ENCODE data around the gene HMCN1.
A peak's percentile ranks its signal among the peaks of the same experiment; 100 is the strongest.

HMCN1 gene

GRCh38 chr1:186055846-186056245 lies 321.7 kb downstream of the HMCN1 start:
- ATAC-seq (no peak), DNase-seq (no peak)
- Mint-ChIP-seq H3K27me3 (no peaks in the 10 kb centered on the region), H3K4me1 (no peaks in the 10 kb centered on the region), H3K27ac (no peak overlapping the region), H3K4me3 (no peak overlapping the region), H3K9me3 (no peaks in the 10 kb centered on the region)

- Mint-ChIP-seq H3K4me1 (no peaks in the 10 kb centered on the region), H3K4me3 (no peak overlapping the region), H3K9me3 (no peaks in the 10 kb centered on the region), H3K27ac (no peak overlapping the region), H3K27me3 (no peaks in the 10 kb centered on the region)
- DNase-seq (no peak), ATAC-seq (no peak)
These were observed 322.9 kb downstream of the HMCN1 start for GRCh38 chr1:186057086-186057485.

- no peak overlapping the region for H3K27ac Mint-ChIP-seq
- no peak overlapping the region for H3K4me3 Mint-ChIP-seq
- DNase-seq (no peak), ATAC-seq (no peak)
- H3K9me3 Mint-ChIP-seq: no peaks in the 10 kb centered on the region
- no peaks in the 10 kb centered on the region for H3K27me3 Mint-ChIP-seq
- H3K4me1 Mint-ChIP-seq: no peaks in the 10 kb centered on the region
These were observed 325.1 kb downstream of the HMCN1 start for GRCh38 chr1:186059311-186059710.

- Mint-ChIP-seq H3K27me3 (no peaks in the 10 kb centered on the region), H3K4me1 (no peaks in the 10 kb centered on the region), H3K9me3 (no peaks in the 10 kb centered on the region), H3K4me3 (no peak overlapping the region), H3K27ac (no peak overlapping the region)
- DNase-seq (no peak), ATAC-seq (no peak)
These were observed 325.6 kb downstream of the HMCN1 start for GRCh38 chr1:186059752-186060151.

- H3K27me3 Mint-ChIP-seq: no peaks in the 10 kb centered on the region
- DNase-seq (no peak), ATAC-seq (no peak)
- H3K4me3 Mint-ChIP-seq: no peak overlapping the region
- no peak overlapping the region for H3K27ac Mint-ChIP-seq
- H3K4me1 Mint-ChIP-seq: no peaks in the 10 kb centered on the region
- H3K9me3 Mint-ChIP-seq: no peaks in the 10 kb centered on the region
These were observed 326.0 kb downstream of the HMCN1 start for GRCh38 chr1:186060226-186060625.

GRCh38 chr1:186063091-186063657 lies 329.0 kb downstream of the HMCN1 start:
- no peaks in the 10 kb centered on the region for H3K9me3 Mint-ChIP-seq
- DNase-seq: no peak
- no peak overlapping the region for H3K4me3 Mint-ChIP-seq
- no peak overlapping the region for H3K27ac Mint-ChIP-seq
- ATAC-seq: no peak
- H3K27me3 Mint-ChIP-seq: no peaks in the 10 kb centered on the region
- no peaks in the 10 kb centered on the region for H3K4me1 Mint-ChIP-seq

GRCh38 chr1:186066411-186066810 lies 332.2 kb downstream of the HMCN1 start:
- Mint-ChIP-seq H3K9me3 (no peaks in the 10 kb centered on the region), H3K27ac (no peak overlapping the region), H3K4me3 (no peak overlapping the region), H3K27me3 (no peaks in the 10 kb centered on the region), H3K4me1 (no peaks in the 10 kb centered on the region)
- ATAC-seq (no peak), DNase-seq (no peak)

- DNase-seq: no peak
- no peak overlapping the region for H3K4me3 Mint-ChIP-seq
- no peak overlapping the region for H3K27ac Mint-ChIP-seq
- ATAC-seq: no peak
- H3K9me3 Mint-ChIP-seq: no peaks in the 10 kb centered on the region
- H3K4me1 Mint-ChIP-seq: no peaks in the 10 kb centered on the region
- H3K27me3 Mint-ChIP-seq: no peaks in the 10 kb centered on the region
These were observed 339.5 kb downstream of the HMCN1 start for GRCh38 chr1:186073697-186074096.

- Mint-ChIP-seq H3K9me3 (no peaks in the 10 kb centered on the region), H3K27ac (no peak overlapping the region), H3K27me3 (no peaks in the 10 kb centered on the region), H3K4me1 (no peaks in the 10 kb centered on the region), H3K4me3 (no peak overlapping the region)
- ATAC-seq: no peak
- no peak for DNase-seq
These were observed 341.8 kb downstream of the HMCN1 start for GRCh38 chr1:186076006-186076405.

- H3K4me3 Mint-ChIP-seq: no peak overlapping the region
- no peak overlapping the region for H3K27ac Mint-ChIP-seq
- ATAC-seq: peak; percentile 81
These were observed 344.1 kb downstream of the HMCN1 start for GRCh38 chr1:186078245-186078644.

GRCh38 chr1:186079084-186079684 lies 345.0 kb downstream of the HMCN1 start:
- Mint-ChIP-seq H3K4me1 (no peaks in the 10 kb centered on the region), H3K4me3 (no peak overlapping the region), H3K27me3 (no peaks in the 10 kb centered on the region), H3K27ac (no peak overlapping the region), H3K9me3 (no peaks in the 10 kb centered on the region)
- ATAC-seq (no peak), DNase-seq (no peak)

More at GRCh38 chr1:186078245-186078644, 344.1 kb downstream of the HMCN1 start:
- Mint-ChIP-seq H3K4me1 (no peaks in the 10 kb centered on the region), H3K27me3 (no peaks in the 10 kb centered on the region), H3K9me3 (no peaks in the 10 kb centered on the region)
- no peak for DNase-seq

GRCh38 chr1:186082235-186082937 lies 348.2 kb downstream of the HMCN1 start:
- no peaks in the 10 kb centered on the region for H3K9me3 Mint-ChIP-seq
- no peaks in the 10 kb centered on the region for H3K4me1 Mint-ChIP-seq
- peak in 1 of 2 donors; percentile 19 for DNase-seq
- no peak overlapping the region for H3K27ac Mint-ChIP-seq
- ATAC-seq: peak; percentile 48
- H3K4me3 Mint-ChIP-seq: no peak overlapping the region
- no peaks in the 10 kb centered on the region for H3K27me3 Mint-ChIP-seq

GRCh38 chr1:186086583-186086982 lies 352.4 kb downstream of the HMCN1 start:
- H3K4me1 Mint-ChIP-seq: no peaks in the 10 kb centered on the region
- ATAC-seq (no peak), DNase-seq (no peak)
- H3K9me3 Mint-ChIP-seq: no peaks in the 10 kb centered on the region
- H3K27ac Mint-ChIP-seq: no peak overlapping the region
- no peak overlapping the region for H3K4me3 Mint-ChIP-seq
- H3K27me3 Mint-ChIP-seq: no peaks in the 10 kb centered on the region

GRCh38 chr1:186089940-186090339 lies 355.7 kb downstream of the HMCN1 start:
- H3K27ac Mint-ChIP-seq: no peak overlapping the region
- no peaks in the 10 kb centered on the region for H3K9me3 Mint-ChIP-seq
- ATAC-seq: no peak

GRCh38 chr1:186091222-186091720 lies 357.1 kb downstream of the HMCN1 start:
- no peaks in the 10 kb centered on the region for H3K27me3 Mint-ChIP-seq
- DNase-seq (no peak), ATAC-seq (no peak)
- H3K4me1 Mint-ChIP-seq: no peaks in the 10 kb centered on the region
- H3K27ac Mint-ChIP-seq: no peak overlapping the region
- H3K4me3 Mint-ChIP-seq: no peak overlapping the region
- no peaks in the 10 kb centered on the region for H3K9me3 Mint-ChIP-seq

More at GRCh38 chr1:186089940-186090339, 355.7 kb downstream of the HMCN1 start:
- Mint-ChIP-seq H3K27me3 (no peaks in the 10 kb centered on the region), H3K4me3 (no peak overlapping the region), H3K4me1 (no peaks in the 10 kb centered on the region)
- no peak for DNase-seq

- H3K4me1 Mint-ChIP-seq: no peaks in the 10 kb centered on the region
- no peak for DNase-seq
These were observed 359.2 kb downstream of the HMCN1 start for GRCh38 chr1:186093437-186093836.

More at GRCh38 chr1:186093437-186093836, 359.2 kb downstream of the HMCN1 start:
- Mint-ChIP-seq H3K27ac (no peak overlapping the region), H3K27me3 (peaks cover 7% of the 10 kb centered on the region), H3K9me3 (no peaks in the 10 kb centered on the region), H3K4me3 (no peak overlapping the region)
- ATAC-seq: no peak
